Esophagus mucosa (tissue), 1 donor: ENCODE measurements around the gene C1orf105. TPM values are rescaled to one million over a fixed set of nuclear protein-coding genes. Genes with fewer than 3 reads are reported as not detected.
"Not testable (repeated sequence)": the region's sequence is repeated elsewhere in the genome, so short reads cannot be mapped to it uniquely, and the experiment has no call there.

Source experiments
- ATAC-seq: fragments of 200-7000 bp; cut with Tn5 transposase; one replicate; pipeline ENCODE4 v1.9.1; 2020
- total RNA-seq: library from RNA; stranded (reverse); gene quantifications from one replicate; pipeline ENCODE4 v1.2.4, GENCODE V29; 2023
- donor health status: DM: yes; HTN: yes; CAD: no.

The C1orf105 gene, protein sequence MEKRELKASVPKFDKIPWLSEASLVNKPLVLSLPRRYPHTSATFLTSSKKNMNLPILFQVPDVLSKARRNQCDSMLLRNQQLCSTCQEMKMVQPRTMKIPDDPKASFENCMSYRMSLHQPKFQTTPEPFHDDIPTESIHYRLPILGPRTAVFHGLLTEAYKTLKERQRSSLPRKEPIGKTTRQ
- total RNA-seq, result not detected

DNA sequence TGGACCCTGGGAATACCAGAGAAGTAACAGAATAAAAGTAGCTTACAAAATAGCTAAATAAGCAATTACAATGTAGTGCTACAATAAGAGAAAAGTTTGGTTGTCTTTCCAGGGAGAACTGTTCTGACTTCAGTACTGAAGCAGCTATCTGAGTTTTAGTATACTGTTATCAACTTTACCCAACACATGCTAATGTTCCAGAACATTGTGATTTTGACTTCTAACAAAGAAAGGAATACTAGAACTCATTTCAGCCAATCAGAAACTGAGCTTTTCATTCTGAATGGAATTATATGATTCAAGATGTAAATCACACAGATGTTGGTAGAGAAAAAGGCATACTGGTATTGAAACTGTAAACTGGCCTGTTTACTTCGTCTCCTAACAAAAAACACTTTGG lies at the start of gene C1orf105:
Gene C1orf105 (plus strand): TSS at position 301 of the 400 bp plus-strand sequence. CDS start 201 bp downstream, outside the sequence.
- ATAC-seq, result no peak

DNA sequence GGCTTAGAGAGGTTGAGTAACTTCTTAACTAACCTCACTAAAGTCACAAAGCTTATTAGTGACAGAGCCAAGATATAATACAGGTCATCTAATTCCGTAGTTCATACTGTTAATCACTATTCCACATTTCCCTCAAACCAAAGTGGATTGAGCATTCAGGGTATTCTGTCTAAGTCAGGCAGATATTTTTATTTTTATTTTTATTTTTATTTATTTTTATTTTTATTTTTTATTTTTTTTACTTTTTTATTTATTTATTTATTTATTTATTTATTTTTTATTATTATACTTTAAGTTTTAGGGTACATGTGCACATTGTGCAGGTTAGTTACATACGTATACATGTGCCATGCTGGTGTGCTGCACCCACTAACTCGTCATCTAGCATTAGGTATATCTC lies 48.8 kb upstream of the C1orf105 start:
- not testable (repeated sequence) for ATAC-seq

DNA sequence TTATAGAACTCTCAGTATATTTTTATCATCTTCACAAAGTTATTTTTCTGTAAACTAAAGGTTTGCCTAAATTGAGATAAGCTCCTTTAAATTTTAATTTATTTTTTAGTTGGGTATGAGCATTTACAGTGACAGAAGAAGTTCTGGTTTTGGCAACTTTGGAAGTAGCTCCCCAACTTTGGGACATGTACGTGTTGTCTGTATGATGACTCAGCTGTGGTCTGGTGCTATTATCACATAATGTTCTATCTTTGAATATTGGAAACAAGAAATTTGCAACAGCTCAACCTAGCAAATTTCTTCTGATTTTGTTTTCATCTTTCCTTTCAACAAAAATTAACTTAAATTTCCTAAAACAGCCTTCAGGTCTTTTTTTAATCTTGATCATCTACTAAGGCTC lies 46.6 kb upstream of the C1orf105 start:
- no peak for ATAC-seq

DNA sequence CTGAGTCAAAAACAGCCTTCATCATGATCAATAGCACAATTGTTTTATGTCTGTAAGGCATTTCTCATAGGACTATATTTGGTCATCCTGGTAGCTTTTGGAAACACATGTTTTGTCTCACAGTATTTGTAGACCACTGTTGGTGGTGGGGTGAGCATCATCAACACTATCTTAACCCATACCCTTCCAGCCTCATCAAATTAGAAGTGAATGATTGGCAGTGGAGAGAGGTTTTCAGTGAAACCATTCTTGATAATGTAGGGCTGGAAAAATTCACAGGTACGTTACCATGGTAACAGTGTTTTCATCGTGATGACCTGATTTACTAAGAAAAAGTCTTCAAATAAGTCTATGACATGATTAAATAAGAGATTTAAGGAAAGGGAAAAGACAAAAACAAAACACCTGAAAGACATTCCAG lies 45.3 kb upstream of the C1orf105 start:
- no peak for ATAC-seq

DNA sequence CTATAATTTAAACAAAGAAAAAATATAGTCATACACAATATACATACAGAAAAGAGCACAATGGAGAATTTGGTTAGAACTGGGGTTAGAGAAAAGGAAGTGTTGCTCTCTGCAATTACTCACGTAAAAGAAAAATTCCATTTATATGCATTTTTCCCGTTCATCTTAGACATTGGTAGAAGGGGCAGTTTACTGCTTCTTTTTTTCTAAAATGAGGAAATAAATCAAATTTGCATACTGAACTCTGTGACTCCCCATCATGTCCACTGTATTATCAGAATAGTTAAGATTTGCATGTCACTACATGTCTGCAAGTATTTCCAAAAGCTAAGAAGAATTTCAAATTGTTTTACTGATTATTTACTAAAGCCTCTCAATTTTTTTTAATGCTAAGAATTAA lies 44.1 kb upstream of the C1orf105 start:
- ATAC-seq, result no peak

DNA sequence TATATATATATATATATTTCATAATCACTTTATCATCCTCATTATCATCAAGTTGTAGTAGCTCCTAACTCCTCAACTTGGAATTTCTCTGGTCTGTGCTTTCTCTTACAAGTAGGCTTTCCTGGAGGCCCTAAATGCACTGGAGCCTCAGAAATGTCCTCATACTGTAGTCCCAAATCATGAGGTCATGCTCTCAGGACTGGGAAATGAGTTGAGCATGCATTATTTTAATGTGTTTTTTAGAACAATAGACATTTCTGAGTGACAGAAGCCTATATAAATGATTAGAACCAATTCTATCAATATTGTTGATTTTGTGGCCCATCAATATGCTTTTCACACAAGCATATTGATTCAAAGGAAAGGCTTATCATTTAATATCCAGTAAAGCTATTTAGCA lies 42.9 kb upstream of the C1orf105 start:
- no peak for ATAC-seq

DNA sequence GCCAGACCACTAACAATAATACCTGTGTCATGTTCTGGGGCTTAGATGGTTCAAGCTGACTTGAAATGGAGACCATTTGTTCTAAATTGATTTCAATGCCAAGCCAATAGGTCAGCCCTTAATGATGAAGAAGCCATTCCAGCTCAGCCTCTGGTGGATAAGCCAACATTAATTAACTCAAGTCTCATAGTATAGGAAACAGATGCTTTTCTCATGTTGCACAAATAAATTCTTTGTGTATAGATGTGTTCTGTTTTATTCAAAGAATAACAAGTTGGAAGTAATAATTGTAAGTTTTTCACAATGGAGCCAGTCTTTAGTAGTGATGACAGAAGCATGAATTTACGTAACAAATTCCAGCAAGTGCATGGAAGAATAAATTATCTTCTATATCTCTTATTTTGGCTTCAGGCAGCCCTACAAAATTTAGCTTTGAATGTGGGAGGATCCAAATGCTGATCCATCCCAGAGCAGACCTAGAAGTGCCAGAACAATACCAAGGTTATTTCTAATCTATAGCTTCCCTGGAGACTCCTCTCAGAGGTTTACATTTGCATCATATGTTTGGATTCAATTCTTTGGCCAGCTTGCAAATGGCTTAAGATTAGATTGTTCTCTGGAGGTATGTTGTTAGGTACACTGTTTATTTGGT lies 42.2 kb upstream of the C1orf105 start:
- no peak for ATAC-seq

DNA sequence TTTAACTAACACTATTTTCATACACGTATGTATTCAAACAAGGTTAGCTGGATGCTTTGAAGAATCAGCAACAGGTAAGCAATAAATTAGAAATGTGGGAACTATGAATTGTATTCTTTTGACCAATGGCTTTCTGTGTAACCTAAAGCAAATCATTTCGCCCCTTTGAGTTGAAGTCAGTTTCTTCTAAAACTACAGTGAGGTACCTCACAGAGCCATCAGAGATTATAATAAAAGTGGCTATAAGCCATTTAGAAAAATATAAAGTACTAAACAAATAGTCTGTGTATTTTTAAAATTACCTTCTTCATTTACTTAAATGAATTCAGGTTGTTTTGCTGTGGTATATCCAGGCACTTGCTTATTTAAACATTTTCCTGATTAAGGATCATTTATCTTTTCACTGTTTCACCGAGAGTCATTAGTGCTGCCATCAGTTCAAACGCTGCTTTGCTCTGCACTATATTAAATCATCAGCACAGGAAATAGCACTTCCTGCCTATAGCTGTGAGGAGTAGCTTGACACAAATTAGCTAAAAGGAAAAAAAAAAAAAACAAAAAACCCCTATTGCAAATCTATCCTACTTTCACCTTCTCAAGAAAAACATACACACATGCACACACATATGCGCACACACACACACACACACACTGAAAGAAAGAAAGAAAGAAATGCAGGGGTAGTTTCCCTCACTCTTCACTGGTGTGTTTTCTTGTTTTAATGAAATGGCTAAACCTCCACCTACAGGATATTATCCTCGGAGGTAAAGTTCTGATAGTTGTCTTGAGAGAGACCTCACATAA lies 39.8 kb upstream of the C1orf105 start:
- ATAC-seq, result peak; percentile 61

DNA sequence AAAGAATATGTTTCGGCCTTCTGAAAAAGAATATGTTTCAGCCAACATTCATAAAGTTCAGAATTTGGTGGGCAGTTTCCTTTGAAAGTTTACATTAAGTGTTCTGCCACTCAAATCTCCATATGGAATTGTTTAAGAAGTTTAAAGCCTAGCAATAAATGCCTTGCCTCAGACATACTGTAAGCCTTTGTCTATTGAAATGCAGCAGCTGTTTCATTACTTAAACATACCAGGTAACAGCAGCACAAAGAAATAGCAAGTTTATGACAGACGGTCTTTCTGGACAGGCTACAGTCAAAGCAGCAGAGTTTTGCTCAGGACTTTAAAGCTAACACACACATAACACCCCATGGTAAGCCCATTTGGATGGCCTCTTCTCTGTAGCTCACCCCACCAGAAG lies 38.5 kb upstream of the C1orf105 start:
- no peak for ATAC-seq

DNA sequence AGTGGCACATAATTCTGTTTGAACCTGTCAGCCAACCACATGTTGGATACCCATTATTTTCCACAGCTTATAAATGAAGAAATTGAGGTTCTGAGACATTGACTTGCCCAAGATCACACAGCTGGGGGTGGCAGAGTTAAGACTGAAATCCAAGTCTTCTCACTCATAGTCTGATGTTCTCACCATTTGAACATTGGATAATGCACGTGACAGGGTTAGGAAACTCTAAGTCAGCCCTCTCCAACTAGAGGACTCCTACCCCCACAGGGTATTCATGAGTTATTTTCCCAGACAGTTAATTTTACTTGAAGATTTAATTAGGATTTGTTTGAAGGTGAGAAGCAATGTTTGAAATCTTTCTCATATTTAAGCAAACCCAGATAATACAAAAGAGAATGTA lies 38.1 kb upstream of the C1orf105 start:
- ATAC-seq, result no peak

DNA sequence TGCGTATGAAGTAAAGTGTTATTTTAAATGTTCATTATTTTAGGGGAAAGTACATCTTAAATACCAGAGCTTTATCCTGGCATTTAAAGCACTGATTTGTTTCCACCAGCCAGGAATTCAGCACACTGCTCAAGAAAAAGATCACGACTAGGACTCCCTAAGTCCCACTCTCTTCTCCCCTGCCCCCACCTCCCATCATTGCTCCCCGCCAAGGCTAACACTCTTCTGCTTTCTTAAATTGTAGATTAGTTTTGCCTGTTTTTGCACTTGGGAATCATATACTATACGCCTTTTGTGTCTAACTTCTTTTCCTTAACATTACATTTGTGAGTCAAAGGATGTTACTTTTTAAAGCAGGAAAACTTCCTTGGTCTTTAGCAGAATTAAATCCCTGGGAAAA lies 37.5 kb upstream of the C1orf105 start:
- ATAC-seq, result no peak

DNA sequence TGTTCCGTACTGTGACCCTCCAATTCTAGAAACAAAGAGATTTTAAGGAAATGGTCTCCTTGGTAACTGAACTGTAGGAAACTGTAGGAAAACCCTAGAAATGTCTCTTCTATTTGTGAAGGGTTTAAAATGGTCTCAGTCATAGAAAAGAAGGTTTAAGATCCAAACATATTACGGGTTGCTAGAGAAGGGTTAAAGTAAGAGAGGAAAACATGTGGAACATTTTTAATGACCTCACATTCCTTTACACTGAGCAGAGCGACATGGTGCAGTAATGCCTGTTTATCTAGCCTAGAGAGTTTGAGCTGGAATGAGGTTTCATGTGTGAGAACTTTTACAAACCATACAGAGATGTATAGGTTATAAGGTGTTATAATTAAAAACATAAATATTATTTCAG lies 36.9 kb upstream of the C1orf105 start:
- no peak for ATAC-seq

DNA sequence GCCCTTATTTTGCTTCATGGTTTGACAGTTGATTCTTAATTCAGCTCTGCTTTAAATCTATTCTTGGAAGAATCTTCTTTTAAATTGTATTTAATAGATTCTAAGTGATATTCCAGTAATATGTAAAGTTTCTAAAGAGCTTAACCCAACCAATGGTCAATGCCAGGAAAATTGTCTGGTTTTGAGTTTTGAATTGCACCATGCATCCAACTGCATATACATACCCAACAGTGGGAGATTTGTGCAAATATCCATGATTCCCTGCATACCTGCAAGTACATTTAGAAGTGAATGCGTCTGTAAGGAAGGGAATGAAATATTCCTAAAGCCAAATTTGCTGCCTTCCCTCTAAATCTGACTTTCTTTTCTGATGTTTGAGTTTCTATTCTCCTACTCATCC lies 35.8 kb upstream of the C1orf105 start:
- ATAC-seq, result no peak

DNA sequence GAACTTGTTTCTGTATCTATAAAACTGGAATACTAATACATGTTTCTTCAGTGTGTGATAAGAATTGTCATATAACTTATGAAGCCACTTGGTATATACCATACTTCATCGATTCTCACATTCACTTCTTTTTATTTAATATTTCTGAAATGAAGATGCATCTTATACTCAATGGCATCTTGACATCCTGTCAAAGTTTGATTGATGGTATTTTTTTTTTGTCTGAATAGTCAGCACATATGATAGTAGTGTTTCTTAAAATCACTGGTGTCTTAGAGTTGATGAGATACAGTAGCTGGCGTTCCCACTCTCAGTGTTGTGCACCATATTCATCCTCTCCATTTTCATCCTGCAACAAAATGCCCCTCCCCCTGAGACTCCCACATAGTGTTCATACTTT lies 34.4 kb upstream of the C1orf105 start:
- ATAC-seq, result no peak

DNA sequence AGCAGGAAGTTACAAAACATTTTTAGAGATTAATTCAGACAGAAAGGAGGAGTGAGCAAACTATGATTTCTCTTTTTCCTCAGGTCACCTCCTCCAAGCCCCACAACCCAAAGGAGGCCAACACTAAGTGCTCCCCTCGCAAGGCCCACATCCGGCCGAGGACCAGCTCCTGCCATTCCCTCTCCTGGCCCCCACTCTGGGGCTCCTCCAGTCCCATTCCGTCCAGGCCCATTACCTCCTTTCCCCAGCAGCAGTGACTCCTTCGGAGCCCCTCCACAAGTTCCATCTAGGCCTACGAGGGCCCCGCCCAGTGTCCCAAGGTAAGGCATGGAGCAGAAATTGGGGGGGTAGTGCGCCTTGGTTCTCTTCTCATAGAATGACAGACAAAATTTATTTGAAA lies 32.0 kb upstream of the C1orf105 start:
- ATAC-seq, result no peak

DNA sequence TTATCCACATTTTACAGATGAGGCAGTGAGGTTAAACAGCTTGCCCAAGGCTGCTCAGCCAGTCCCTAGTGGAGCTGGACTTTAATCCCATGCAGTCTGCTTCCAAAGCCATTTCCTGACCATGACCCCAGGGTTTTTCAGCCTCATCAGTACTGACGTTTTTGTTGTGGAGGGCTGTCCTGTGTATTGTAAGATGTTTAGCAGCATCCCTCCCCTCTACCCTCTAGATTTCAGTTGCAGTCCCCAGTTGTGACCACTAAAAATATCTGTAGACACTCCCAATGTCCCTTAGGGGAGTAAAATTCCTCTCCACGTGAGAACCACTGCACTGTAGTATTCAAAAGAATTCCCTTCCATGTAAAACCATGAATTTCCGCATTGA lies 30.2 kb upstream of the C1orf105 start:
- peak; percentile 22 for ATAC-seq

DNA sequence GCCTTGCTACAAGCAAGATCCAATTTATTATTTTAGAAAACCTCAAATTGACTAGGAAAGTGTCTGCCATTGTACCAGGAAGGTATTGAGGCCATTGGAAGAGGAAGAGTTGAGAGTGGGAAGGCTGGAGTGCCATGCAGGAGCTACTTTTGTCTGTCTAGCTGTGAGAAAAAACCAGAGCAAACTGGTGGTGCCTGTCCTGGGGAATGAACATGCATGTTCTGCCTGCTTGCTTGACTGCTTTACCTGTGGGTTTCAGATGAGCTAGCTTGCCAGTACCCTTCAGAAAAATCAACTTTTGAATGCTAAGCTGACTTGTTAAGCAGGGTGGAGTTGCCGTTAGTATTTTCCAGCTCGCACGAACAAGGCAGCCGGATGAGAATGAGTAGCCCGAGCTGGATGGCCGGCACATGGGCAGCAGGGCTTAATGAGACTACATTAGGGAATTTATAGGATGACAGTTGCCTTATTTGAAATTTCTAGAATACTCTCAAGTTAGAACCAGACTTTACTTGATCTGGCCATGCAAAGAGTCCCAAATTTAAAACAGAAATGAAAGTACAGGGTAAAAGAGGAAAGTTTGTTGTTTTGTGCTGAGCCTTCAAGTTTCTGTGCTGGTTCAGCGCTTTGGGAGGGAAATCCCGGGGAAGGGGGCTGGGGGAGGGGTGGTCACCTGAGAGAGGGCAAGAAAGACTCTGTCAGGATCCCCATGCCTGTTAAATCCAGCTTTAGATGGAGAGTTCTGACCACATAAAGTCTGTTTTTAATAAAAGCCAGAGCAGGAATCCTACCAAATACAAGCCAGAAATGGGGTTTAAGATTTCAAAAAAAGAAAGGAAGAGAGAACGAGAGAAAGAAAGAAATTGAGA lies 29.6 kb upstream of the C1orf105 start:
- peak; percentile 70 for ATAC-seq

DNA sequence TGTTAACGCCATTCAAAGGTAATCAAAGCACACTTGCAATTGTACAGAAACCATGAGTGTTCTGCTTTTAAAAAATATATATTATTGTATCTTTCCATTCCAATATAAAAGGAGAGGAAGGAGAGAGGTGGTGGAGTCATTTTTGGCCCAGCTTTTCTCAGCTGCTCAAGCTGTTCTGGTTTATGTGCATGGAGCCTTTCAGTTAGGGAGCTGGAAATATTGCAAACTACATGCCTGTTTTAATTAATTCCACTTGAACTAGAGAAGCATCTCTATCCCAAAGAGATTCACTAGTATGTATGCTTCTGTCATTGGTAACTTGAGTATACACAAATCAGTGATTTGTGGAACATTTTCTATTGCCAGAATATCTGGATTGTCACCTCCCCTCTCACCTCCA lies 28.5 kb upstream of the C1orf105 start:
- ATAC-seq, result no peak

DNA sequence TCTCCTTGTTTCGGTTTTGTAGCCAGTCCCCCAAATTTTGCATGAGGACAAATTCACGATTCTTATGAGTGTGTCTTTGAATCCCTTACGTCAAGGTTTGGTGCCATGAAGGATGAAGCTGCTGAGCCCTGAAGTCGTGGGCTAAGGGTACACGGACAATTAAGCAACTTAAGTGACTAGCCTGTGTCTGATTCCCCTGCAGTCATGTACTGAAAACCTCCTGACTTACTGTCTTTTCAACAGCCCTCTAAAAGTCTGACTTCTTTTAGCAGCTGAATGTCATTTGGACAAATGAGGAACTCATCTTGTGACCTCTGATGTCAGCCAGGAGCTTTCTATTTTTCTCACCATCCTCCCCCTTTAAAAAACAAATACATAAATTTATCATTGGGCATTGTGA lies 27.1 kb upstream of the C1orf105 start:
- ATAC-seq, result no peak

DNA sequence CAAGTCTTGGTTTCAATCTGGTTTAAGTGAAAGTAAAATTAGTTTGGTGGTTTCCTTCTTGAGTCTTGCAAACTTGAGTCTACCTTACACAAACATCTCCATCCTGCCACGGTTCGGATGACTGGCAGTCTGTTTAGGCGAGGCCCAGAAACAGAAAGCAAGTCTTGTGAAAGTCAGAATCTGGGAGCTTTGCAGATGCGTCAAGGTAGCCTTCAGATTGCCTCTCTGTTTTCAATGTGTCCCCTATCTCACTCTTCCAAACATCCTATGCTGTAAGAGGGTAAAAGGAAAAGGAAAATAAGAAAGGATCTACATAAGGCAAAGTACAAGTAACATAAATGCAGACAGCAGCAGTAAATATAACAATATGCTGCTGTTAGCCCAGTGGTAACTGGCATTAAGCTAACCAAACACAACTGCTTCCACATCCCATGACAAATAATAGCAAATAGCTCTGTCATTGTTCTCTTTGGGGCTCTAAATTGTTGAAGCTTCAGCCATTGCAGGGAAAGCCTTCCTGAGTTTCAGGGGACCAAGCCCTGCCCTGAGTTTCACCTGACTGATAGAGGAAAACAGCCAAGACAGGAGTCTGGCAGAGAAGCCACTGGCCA lies 26.2 kb upstream of the C1orf105 start:
- ATAC-seq, result peak; percentile 62

DNA sequence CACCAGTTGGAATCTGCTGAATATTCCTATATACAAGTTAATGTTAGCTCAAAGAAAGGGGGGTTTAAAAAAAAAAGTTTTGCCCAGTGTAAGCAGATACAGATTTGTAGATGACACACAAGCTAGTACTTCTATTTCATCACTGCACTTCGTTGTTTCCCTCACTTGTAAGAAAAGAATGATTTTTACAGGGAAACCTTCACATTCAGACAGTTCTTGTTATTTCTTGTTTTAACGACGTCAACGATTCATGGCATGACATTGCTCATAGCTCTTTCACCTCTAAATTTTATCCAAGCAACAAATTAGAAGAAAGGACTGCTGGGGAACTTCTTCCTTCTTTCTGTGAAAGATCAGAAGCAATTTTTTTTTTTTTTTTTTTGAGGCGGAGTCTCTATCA lies 25.7 kb upstream of the C1orf105 start:
- no peak for ATAC-seq

DNA sequence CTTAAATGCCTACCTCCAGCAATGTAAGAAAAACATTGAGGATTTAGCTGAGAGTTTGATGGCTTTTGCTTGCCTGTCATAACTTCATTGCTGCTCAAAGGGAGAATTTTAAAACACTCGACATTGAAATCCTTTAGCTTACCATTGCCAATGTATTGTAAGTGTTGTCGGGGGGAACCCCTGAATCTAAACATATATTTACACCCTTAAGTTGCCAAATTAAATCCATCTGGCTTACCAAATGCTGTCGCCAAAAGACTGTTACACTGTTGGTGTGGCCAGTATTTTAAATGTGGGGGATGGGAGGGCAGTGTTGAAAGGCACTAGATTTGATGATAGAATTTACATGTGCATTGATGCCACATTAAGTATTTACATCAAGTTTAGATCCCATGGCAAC lies 24.9 kb upstream of the C1orf105 start:
- no peak for ATAC-seq

DNA sequence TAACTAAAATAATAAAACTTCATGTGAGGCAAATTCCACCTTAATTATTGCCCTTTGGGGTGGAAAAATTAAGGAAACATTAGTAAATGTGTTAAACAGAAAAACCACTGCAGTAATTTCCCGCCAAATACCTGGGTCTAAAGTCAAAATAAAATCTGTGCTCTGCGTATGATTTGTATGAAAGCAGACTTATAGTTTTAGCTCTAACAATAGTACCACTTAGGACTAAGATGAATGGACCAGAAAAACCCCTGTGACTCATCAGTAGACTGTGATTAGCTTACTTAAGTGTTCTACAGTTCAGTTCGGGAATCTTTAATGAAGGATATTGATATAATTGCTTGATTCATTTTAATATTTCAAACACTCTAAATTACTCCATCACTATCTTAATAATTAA lies 23.3 kb upstream of the C1orf105 start:
- ATAC-seq, result peak; percentile 62
